Hematopoietic multipotent progenitor cell treated with erythropoietin and hydrocortisone succinate and interleukin-3 and kit ligand, for 17 days (in vitro differentiated cells): ENCODE data around the gene ASGR1.

ENCODE experiments used
- DNase-seq: peaks from one replicate; pipeline ENCODE4 v3.0.0-alpha.2; 2015; ENCODE audit warnings: low spot score

The ASGR1 gene, protein sequence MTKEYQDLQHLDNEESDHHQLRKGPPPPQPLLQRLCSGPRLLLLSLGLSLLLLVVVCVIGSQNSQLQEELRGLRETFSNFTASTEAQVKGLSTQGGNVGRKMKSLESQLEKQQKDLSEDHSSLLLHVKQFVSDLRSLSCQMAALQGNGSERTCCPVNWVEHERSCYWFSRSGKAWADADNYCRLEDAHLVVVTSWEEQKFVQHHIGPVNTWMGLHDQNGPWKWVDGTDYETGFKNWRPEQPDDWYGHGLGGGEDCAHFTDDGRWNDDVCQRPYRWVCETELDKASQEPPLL

DNA sequence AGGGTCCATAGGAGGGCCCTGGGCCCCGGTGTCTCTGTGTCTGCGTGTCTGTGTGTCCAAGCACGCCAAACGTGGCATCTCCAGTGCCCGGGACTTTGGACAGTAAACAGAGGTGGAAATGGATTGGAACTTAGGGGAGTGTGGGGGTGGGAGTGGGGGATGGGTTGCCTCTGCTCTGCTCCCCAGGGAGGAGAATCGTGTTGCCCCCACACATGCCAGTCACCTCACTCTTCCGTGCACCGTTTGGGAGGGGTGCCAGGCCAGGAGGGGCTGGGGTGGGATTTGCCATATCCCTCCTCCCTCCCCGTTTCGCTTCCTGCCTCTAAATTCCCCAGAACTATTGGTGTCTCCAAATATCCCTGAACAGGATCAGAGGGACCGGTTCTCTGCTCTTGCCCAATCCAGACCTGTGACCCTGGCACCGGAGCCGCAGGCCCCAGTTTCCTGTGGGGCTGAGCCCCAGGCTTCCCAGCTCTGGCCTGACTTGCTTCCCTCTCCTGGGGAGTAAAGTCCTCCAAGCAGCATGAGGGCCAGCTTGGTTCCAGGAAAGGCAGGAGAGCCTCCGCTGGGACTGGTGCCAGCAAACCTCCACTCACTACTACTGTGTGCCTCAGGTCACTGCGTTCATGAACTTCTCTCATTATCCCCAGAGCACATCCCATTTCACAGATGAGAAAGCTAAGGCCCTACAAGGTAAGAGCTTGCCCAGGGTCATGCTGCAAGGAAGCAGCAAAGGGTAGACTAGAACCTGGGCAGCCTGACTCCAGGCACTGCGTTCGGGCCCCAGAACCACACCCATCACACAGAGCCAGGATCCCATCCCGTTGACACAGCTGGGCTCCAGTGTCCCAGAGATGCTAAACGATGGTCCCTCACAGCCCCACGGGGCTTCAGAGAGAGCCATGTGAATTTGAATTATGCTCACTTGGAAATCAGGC lies at the start of gene ASGR1:
ASGR1 (minus strand) TSS at position 54 of the 938 bp plus-strand sequence. CDS start 807 bp downstream, outside the sequence.
- no peak for DNase-seq

- DNase-seq: no peak
Measured at GRCh38 chr17:7228920-7229319, 49.8 kb upstream of the ASGR1 start.

- DNase-seq: no peak
Measured at GRCh38 chr17:7226721-7227710, 47.8 kb upstream of the ASGR1 start.

DNA sequence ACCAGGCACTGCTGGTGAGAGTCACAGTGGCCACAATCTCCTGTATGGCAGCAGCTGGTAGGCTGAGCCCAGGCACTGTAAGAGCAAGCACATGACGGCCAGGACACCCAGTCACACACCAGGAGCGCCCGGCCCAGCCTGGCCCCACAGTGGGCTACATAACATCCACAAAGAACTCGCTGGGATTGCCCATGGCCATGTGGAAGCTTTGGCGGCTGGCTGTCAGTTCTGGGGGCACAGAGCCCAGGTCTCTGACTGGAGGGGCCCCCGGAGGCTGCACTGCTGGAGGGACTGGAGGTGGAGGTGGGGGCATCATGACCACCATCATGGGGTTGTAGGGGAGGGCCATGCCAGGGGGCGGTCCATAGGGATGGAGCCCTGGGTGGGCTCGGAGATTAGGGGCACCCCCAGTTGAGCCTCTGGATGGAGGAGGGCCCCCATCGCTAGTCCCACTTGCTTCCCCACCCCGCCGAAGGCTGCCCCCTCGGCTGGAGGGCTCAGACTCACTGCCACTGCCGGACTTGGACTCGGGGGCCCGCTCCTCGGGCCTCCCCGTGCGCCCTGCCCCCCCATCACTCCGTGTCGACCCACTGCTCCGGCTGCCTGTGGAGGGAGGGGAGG lies 46.7 kb upstream of the ASGR1 start:
- DNase-seq: no peak

GRCh38 chr17:7224661-7225111 lies 45.5 kb upstream of the ASGR1 start:
- no peak for DNase-seq

GRCh38 chr17:7224110-7224509 lies 44.9 kb upstream of the ASGR1 start:
- DNase-seq: no peak

DNA sequence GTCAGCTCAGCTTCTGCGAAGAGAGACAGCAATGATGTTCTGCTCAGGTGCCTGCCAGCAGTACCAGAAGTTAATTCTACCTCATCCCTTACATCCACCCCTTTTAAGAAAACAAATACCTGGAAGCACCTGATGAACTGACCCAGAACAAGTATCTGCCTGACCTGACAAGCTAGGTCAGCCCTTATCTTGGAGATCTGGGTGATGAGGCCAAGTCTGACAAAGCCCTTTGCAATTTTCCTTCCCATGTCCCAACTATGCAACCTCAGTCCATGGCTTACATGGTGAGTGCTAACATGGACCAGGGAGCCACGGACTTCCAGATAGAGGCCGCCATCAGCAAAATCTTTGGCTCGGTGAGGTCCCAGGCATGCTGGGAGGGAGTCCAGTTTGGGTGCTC lies 44.2 kb upstream of the ASGR1 start:
- DNase-seq: no peak

- DNase-seq: no peak
Measured at GRCh38 chr17:7222972-7223292, 43.8 kb upstream of the ASGR1 start.

DNA sequence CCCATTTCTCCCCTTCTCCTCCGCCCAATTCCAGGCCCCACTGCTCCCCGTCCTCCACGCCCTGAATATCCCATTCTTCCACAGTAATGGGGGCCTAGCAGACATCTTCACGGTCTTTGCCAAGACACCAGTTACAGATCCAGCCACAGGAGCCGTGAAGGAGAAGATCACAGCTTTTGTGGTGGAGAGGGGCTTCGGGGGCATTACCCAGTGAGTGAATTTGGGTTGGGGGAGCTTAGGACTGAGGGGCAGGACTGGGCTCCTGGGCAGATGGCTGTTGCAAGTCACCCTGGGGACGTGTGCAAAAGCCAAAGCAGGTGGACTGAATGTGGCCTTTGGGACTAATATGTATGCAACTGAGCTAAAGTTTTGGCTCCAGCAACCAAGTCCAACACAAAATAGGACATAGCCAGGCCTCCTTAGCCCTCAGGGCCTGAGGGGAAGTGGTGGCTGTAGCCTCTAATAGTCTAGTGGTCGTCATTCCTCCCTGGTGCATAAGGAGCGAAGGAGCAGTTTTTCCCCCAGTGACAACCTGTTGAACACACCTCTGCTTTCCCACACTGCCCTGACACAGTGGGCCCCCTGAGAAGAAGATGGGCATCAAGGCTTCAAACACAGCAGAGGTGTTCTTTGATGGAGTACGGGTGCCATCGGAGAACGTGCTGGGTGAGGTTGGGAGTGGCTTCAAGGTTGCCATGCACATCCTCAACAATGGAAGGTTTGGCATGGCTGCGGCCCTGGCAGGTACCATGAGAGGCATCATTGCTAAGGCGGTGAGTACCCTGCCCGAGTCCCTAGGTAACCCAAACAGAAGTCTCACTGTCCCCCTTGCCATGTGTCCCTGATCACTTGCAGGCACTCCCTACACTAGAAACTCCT lies 43.2 kb upstream of the ASGR1 start:
- DNase-seq: no peak

DNA sequence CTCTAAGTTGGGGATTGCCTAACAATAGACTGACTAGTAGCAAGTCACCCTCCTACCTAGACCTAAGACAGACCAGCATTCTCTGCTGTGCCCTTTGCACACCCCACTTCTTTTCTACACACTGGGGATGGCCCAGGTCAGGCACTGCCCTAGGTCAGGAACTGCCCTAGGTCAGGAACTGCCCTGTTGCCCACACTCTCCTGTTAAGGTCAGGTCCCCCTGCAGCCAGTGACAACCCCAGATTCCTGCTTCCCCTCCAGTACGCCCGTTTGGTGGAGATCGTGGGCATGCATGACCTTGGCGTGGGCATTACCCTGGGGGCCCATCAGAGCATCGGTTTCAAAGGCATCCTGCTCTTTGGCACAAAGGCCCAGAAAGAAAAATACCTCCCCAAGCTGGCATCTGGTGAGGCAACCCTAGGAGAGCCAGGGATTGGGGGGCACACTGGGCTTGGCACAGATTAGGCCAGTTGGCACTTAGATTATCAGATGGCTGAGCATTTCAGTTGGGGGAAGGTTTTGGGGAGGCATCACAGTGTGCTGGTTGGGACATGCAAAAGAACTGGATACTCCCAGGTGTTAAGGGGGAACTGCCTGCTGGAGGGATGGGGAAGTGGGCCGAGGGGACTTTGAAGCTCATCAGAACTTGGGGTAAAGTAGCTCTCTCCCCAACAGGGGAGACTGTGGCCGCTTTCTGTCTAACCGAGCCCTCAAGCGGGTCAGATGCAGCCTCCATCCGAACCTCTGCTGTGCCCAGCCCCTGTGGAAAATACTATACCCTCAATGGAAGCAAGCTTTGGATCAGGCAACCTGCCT lies 42.3 kb upstream of the ASGR1 start:
- DNase-seq: no peak

DNA sequence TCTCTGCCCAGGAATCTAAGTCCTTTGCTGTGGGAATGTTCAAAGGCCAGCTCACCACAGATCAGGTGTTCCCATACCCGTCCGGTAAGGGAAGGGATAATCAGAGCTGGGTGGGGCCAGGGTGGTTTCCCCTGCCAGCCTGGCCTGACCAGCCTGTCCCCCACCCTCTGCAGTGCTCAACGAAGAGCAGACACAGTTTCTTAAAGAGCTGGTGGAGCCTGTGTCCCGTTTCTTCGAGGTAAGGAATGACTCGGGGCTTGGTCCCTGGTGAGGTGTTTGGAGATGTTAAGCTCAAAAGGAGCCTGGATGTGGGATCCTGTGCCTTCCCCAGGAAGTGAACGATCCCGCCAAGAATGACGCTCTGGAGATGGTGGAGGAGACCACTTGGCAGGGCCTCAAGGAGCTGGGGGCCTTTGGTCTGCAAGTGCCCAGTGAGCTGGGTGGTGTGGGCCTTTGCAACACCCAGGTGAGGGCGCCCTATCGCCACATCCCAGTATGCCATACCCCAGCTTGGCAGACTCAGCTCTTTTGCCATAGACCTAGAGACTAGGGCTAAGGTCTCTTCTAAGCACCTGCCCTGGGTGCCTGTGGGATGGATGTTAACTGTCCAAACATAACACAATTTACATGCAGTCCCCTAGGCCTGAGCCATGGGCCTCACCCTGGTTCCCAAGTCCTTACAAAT lies 41.6 kb upstream of the ASGR1 start:
- DNase-seq: peak; percentile 86

- peak; percentile 85 for DNase-seq
Measured at GRCh38 chr17:7219812-7220592, 40.8 kb upstream of the ASGR1 start, which contains the start of the genes ACADVL and DLG4. ACADVL (plus strand) TSS chr17:7219938; CDS start chr17:7219985, 47 bp downstream. DLG4 (minus strand) TSS chr17:7219836.

DNA sequence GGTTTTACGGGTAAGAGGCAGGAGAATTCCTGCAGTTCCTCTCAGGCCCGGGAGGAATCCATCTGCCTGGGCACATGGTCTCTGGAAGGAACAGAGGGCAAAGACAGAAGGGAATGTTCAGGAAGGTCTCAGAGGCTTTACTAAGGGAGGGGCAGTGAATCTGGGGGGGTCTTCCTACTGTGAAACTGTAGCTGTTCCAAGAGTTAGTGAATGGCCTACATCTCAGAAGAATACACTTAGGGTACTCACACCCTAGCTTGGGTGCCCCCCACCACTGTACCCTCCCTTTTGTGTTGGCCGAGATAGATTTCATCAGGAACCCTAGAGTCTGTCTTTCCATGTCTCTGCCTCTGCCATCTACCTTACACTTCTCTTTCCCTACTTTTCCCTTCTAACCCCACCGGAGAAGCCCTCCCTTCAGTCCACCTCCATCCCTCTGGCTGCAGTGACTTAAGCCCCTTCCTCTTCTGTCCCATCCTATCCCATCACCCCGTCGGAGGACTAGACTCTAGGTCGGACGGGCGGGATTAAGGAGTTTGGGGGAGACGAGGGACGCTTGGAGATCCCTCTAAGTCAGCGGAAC lies 40.1 kb upstream of the ASGR1 start:
- DNase-seq: no peak

GRCh38 chr17:7218758-7219157 lies 39.6 kb upstream of the ASGR1 start:
- no peak for DNase-seq

- DNase-seq: no peak
Measured at GRCh38 chr17:7218166-7218565, 39.0 kb upstream of the ASGR1 start.

GRCh38 chr17:7217113-7217987 lies 38.2 kb upstream of the ASGR1 start:
- no peak for DNase-seq
